Mesendoderm (in vitro differentiated cells): ENCODE data around the gene RASIP1.

Source experiments
- DNase-seq: peaks from one replicate; pipeline ENCODE4 v3.0.0; 2013
- H2AK5ac ChIP-seq: 2 replicates; pipeline ENCODE4 v1.6.1; 2013; ENCODE audit warnings: low read length, inconsistent platforms
- H2BK120ac ChIP-seq: 2 replicates; pipeline ENCODE4 v1.6.1; 2013; ENCODE audit warnings: low read depth, mild to moderate bottlenecking, low read length, moderate library complexity, mixed read lengths
- H2BK15ac ChIP-seq: replicated peaks from 2 replicates; pipeline ENCODE4 v1.6.1; 2013; ENCODE audit warnings: low read depth, mild to moderate bottlenecking, moderate library complexity
- H2BK5ac ChIP-seq: 2 replicates; pipeline ENCODE4 v1.6.1; 2013; ENCODE audit warnings: low read length, inconsistent platforms
- H3K18ac ChIP-seq: 2 replicates; pipeline ENCODE4 v1.6.1; 2013; ENCODE audit warnings: mild to moderate bottlenecking, low read length, mixed read lengths
- H3K23ac ChIP-seq: one replicate; pipeline ENCODE4 v1.6.1; 2013; ENCODE audit warnings: low read length
- H3K27ac ChIP-seq: 2 replicates; pipeline ENCODE4 v1.5.1; 2013; ENCODE audit warnings: low read depth, mild to moderate bottlenecking, inconsistent platforms, low read length, moderate library complexity
- H3K27me3 ChIP-seq: 2 replicates; pipeline ENCODE4 v1.6.1; 2013; ENCODE audit warnings: low read length, control low read depth, mild to moderate bottlenecking, inconsistent platforms; ENCODE audit not compliant: insufficient read depth, poor library complexity
- H3K36me3 ChIP-seq: 2 replicates; pipeline ENCODE4 v1.6.1; 2013; ENCODE audit warnings: low read length, inconsistent platforms; ENCODE audit not compliant: control insufficient read depth, insufficient read depth
- H3K4ac ChIP-seq: one replicate; pipeline ENCODE4 v1.6.1; 2013; ENCODE audit warnings: low read depth, mild to moderate bottlenecking, low read length, moderate library complexity
- H3K4me1 ChIP-seq: 2 replicates; pipeline ENCODE4 v1.6.1; 2013; ENCODE audit warnings: low read depth, low read length, inconsistent platforms; ENCODE audit not compliant: control insufficient read depth
- H3K4me2 ChIP-seq: 2 replicates; pipeline ENCODE4 v1.6.1; 2013; ENCODE audit warnings: low read length
- H3K4me3 ChIP-seq: 2 replicates; pipeline ENCODE4 v1.5.1; 2013; ENCODE audit warnings: mild to moderate bottlenecking, low read length
- H3K56ac ChIP-seq: one replicate; pipeline ENCODE4 v1.6.1; 2013; ENCODE audit warnings: low read length
- H3K79me1 ChIP-seq: 2 replicates; pipeline ENCODE4 v1.6.1; 2013; ENCODE audit warnings: low read length, inconsistent platforms
- H3K79me2 ChIP-seq: 2 replicates; pipeline ENCODE4 v1.6.1; 2013; ENCODE audit warnings: mild to moderate bottlenecking, low read length; ENCODE audit not compliant: control insufficient read depth, insufficient read depth
- H3K9ac ChIP-seq: 2 replicates; pipeline ENCODE4 v1.6.1; 2013; ENCODE audit warnings: low read length, inconsistent platforms
- H4K5ac ChIP-seq: one replicate; pipeline ENCODE4 v1.6.1; 2013; ENCODE audit warnings: low read length
- H4K8ac ChIP-seq: one replicate; pipeline ENCODE4 v1.6.1; 2013; ENCODE audit warnings: low read depth, mild to moderate bottlenecking, control low read depth, low read length, moderate library complexity
- WGBS: extraction: QIAGEN DNeasy Blood & Tissue Kit; methylation state at CpG from one replicate; pipeline ENCODE4 v1.1.7; 2013; ENCODE audit warnings: low lambda C conversion rate, missing lambda C conversion rate; ENCODE audit not compliant: insufficient coverage; ENCODE audit errors: extremely low coverage; 5-methylcytosine and 5-hydroxymethylcytosine counted together

The RASIP1 gene

GRCh38 chr19:48674216-48674809 is 66.1 kb downstream of the RASIP1 start:
- Histone ChIP-seq H3K9ac (no peak overlapping the region), H2AK5ac (no peak overlapping the region), H3K23ac (no peak overlapping the region), H3K27ac (no peak overlapping the region), H3K4me1 (no peaks in the 10 kb centered on the region), H3K4me3 (no peak overlapping the region), H3K4me2 (no peak overlapping the region), H3K79me2 (no peaks in the 10 kb centered on the region), H4K8ac (no peak overlapping the region), H3K4ac (no peak overlapping the region), H4K5ac (no peak overlapping the region), H2BK15ac (no peak overlapping the region), H3K18ac (no peak overlapping the region), H2BK120ac (no peak overlapping the region), H3K27me3 (no peaks in the 10 kb centered on the region), H3K36me3 (no peaks in the 10 kb centered on the region), H2BK5ac (no peak overlapping the region), H3K79me1 (no peaks in the 10 kb centered on the region), H3K56ac (peak overlapping the region; percentile 28)
- no CpG with 5 or more reads among the region's 19 CpGs for WGBS
- DNase-seq: no peak

- no peak for DNase-seq
- no peaks in the 10 kb centered on the region for H3K27me3 ChIP-seq
- no peak overlapping the region for H3K4ac ChIP-seq
- no peak overlapping the region for H3K4me2 ChIP-seq
- no peak overlapping the region for H2BK120ac ChIP-seq
- no peak overlapping the region for H2BK5ac ChIP-seq
- H3K4me1 ChIP-seq: no peaks in the 10 kb centered on the region
- H2AK5ac ChIP-seq: no peak overlapping the region
- no peak overlapping the region for H2BK15ac ChIP-seq
- H3K56ac ChIP-seq: peak overlapping the region; percentile 34
- no CpG with 5 or more reads among the region's 25 CpGs for WGBS
- no peak overlapping the region for H4K8ac ChIP-seq
- H3K27ac ChIP-seq: no peak overlapping the region
- H3K79me1 ChIP-seq: no peaks in the 10 kb centered on the region
- H3K79me2 ChIP-seq: no peaks in the 10 kb centered on the region
- H4K5ac ChIP-seq: no peak overlapping the region
- H3K18ac ChIP-seq: no peak overlapping the region
- H3K4me3 ChIP-seq: no peak overlapping the region
- H3K36me3 ChIP-seq: no peaks in the 10 kb centered on the region
- no peak overlapping the region for H3K23ac ChIP-seq
- peak overlapping the region; percentile 8 for H3K9ac ChIP-seq
Observed at GRCh38 chr19:48673436-48674100, 66.8 kb downstream of the RASIP1 start.

GRCh38 chr19:48672994-48673393 is 67.4 kb downstream of the RASIP1 start, which contains the start of gene NTN5:
Gene NTN5, minus strand, starts transcription at chr19:48673017. Its CDS starts 2,031 bp downstream, at chr19:48670986.
- no peaks in the 10 kb centered on the region for H3K27me3 ChIP-seq
- H3K56ac ChIP-seq: peak within 1 kb of the TSS; percentile 34
- no peak within 1 kb of the TSS for H4K8ac ChIP-seq
- no peak within 1 kb of the TSS for H3K4me3 ChIP-seq
- no peaks in the 10 kb centered on the region for H3K36me3 ChIP-seq
- H3K27ac ChIP-seq: no peak within 1 kb of the TSS
- H2BK5ac ChIP-seq: no peak within 1 kb of the TSS
- H2BK15ac ChIP-seq: no peak within 1 kb of the TSS
- no peak within 1 kb of the TSS for H3K4ac ChIP-seq
- no peak within 1 kb of the TSS for H3K23ac ChIP-seq
- H3K9ac ChIP-seq: peak within 1 kb of the TSS; percentile 8
- no peaks in the 10 kb centered on the region for H3K4me1 ChIP-seq
- no peak for DNase-seq
- no peak within 1 kb of the TSS for H2AK5ac ChIP-seq
- WGBS: no CpG with 5 or more reads among the region's 25 CpGs
- no peak within 1 kb of the TSS for H4K5ac ChIP-seq
- H3K79me2 ChIP-seq: no peaks in the 10 kb centered on the region
- H3K18ac ChIP-seq: no peak within 1 kb of the TSS
- H3K79me1 ChIP-seq: no peaks in the 10 kb centered on the region
- no peak within 1 kb of the TSS for H3K4me2 ChIP-seq
- H2BK120ac ChIP-seq: no peak within 1 kb of the TSS

GRCh38 chr19:48671446-48671995 is 68.9 kb downstream of the RASIP1 start:
- H3K4me3 ChIP-seq: no peak overlapping the region
- H2BK120ac ChIP-seq: no peak overlapping the region
- no peak overlapping the region for H3K4ac ChIP-seq
- H3K4me2 ChIP-seq: no peak overlapping the region
- H3K4me1 ChIP-seq: no peaks in the 10 kb centered on the region
- no CpG with 5 or more reads among the region's 10 CpGs for WGBS
- no peak overlapping the region for H3K23ac ChIP-seq
- no peak overlapping the region for H3K18ac ChIP-seq
- H3K79me2 ChIP-seq: no peaks in the 10 kb centered on the region
- H3K56ac ChIP-seq: no peak overlapping the region
- no peaks in the 10 kb centered on the region for H3K36me3 ChIP-seq
- H3K9ac ChIP-seq: no peak overlapping the region
- H3K27me3 ChIP-seq: no peaks in the 10 kb centered on the region
- H2BK5ac ChIP-seq: no peak overlapping the region
- H2AK5ac ChIP-seq: no peak overlapping the region
- H3K79me1 ChIP-seq: no peaks in the 10 kb centered on the region
- H4K8ac ChIP-seq: no peak overlapping the region
- no peak overlapping the region for H3K27ac ChIP-seq
- no peak overlapping the region for H4K5ac ChIP-seq
- no peak for DNase-seq
- H2BK15ac ChIP-seq: no peak overlapping the region

GRCh38 chr19:48670699-48671445 is 69.5 kb downstream of the RASIP1 start:
- no peak for DNase-seq
- WGBS: no CpG with 5 or more reads among the region's 21 CpGs
- H4K8ac ChIP-seq: no peak overlapping the region

More at GRCh38 chr19:48670699-48671445, 69.5 kb downstream of the RASIP1 start:
- Histone ChIP-seq H4K5ac (no peak overlapping the region), H2AK5ac (no peak overlapping the region), H3K4me2 (no peak overlapping the region), H3K27ac (no peak overlapping the region), H2BK15ac (no peak overlapping the region), H3K23ac (no peak overlapping the region), H3K56ac (no peak overlapping the region), H3K18ac (no peak overlapping the region), H3K36me3 (no peaks in the 10 kb centered on the region), H2BK120ac (no peak overlapping the region), H3K79me2 (no peaks in the 10 kb centered on the region), H3K9ac (no peak overlapping the region), H2BK5ac (no peak overlapping the region), H3K27me3 (no peaks in the 10 kb centered on the region), H3K4me1 (no peaks in the 10 kb centered on the region), H3K79me1 (no peaks in the 10 kb centered on the region), H3K4ac (no peak overlapping the region), H3K4me3 (no peak overlapping the region)
